Ishikawa (cell line): ENCODE data around the gene PARD6G.

Experiments
- CEBPB ChIP-seq: IDR thresholded peaks from 2 replicates; pipeline ENCODE4 v1.6.1; 2012
- EGR1 ChIP-seq: IDR thresholded peaks from 2 replicates; pipeline ENCODE4 v1.6.1; 2012
- FOXM1 ChIP-seq: IDR thresholded peaks from 2 replicates; pipeline ENCODE4 v1.6.1; 2012; ENCODE audit warnings: low read depth, borderline replicate concordance
- NFIC ChIP-seq: IDR thresholded peaks from 2 replicates; pipeline ENCODE4 v1.6.1; 2012
- YY1 ChIP-seq: IDR thresholded peaks from 2 replicates; pipeline ENCODE4 v1.6.1; 2012; ENCODE audit warnings: low read depth
- TF ChIP-seq, protein P1 (sequence below): IDR thresholded peaks from 2 replicates; pipeline ENCODE4 v1.6.1; 2012
- TF ChIP-seq, protein P2 (sequence below): IDR thresholded peaks from 2 replicates; pipeline ENCODE4 v1.6.1; 2012

DNA sequence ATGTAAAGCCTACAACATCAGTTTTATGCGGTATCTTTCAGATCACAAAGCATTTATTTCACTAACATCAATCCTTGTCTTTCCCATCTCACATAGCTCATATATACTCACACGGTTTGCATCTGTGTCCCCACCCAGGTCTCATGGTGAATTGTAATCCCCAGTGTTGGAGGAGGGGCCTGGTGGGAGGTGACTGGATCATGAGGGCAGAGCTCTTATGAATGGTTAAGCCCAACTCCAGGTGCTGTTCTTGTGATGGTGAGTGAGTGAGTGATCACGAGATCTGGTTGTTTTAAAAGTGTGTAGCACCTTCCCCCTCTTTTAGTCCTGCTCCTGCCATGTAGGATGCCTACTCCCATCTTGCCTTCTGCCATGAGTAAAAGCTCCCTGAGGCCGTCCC, 42.0 kb downstream of the PARD6G start:
- TF ChIP-seq, protein P1, sequence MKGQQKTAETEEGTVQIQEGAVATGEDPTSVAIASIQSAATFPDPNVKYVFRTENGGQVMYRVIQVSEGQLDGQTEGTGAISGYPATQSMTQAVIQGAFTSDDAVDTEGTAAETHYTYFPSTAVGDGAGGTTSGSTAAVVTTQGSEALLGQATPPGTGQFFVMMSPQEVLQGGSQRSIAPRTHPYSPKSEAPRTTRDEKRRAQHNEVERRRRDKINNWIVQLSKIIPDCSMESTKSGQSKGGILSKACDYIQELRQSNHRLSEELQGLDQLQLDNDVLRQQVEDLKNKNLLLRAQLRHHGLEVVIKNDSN = no peak
- TF ChIP-seq NFIC (no peak), CEBPB (no peak), FOXM1 (no peak), EGR1 (no peak), YY1 (no peak)
- TF ChIP-seq, protein P2, sequence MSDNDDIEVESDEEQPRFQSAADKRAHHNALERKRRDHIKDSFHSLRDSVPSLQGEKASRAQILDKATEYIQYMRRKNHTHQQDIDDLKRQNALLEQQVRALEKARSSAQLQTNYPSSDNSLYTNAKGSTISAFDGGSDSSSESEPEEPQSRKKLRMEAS = no peak
